ENCODE results near the gene PROZ. TPM values are rescaled to one million over a fixed set of nuclear protein-coding genes. Genes with fewer than 3 reads are reported as not detected.

PROZ gene
- total and polyA plus RNA-seq, 2 experiments from 2014 or later = not detected

- H3K9me2 ChIP-seq (ENCODE audit: insufficient read depth) = no peaks in the 10 kb centered on the region
- no peaks in the 10 kb centered on the region for H3K9me3 ChIP-seq (ENCODE audit: low read depth)
- H2AFZ ChIP-seq = no peak overlapping the region
- in situ Hi-C loops (cut with MboI) = no loop called here
- no peak overlapping the region for H3K9ac ChIP-seq
- TF ChIP-seq EZH2phosphoT487 (IDR thresholded peaks at IDR 0.05; ENCODE audit: insufficient read depth, low read depth) = no peak
- no peak for TF ChIP-seq EZH2 (IDR thresholded peaks at IDR 0.05; ENCODE audit: insufficient read depth, poor library complexity, severe bottlenecking)
- 0 out of 2 replicates have a peak, but pooled peaks cover 4% of the 10 kb centered on the region for H3K79me2 ChIP-seq (ENCODE audit: insufficient read depth)
- peaks cover 42% of the 10 kb centered on the region for H3K36me3 ChIP-seq (ENCODE audit: low read depth)
- H3K4me2 ChIP-seq (ENCODE audit: unreplicated experiment) = no peak overlapping the region
- no peak overlapping the region for H3K27ac ChIP-seq
- DNase-seq = no peak
- H3K4me1 ChIP-seq (ENCODE audit: insufficient read depth) = peaks cover 19% of the 10 kb centered on the region
- H4K20me1 ChIP-seq (ENCODE audit: insufficient read depth) = no peaks in the 10 kb centered on the region
- WGBS, 2 experiments (ENCODE audit: low coverage in 1 of 2, low lambda C conversion rate in 2 of 2, missing lambda C conversion rate in 2 of 2) = 71 to 74% methylated on average over 5 of the region's 5 CpGs
- no peak overlapping the region for H3K4me3 ChIP-seq
- no peaks in the 10 kb centered on the region for H3K27me3 ChIP-seq (replicated peaks; ENCODE audit: insufficient read depth)
- peaks cover 12% of the 10 kb centered on the region for H3F3A ChIP-seq (ENCODE audit: insufficient read depth)
Observed at GRCh38 chr13:113176280-113176679, 17.8 kb downstream of the PROZ start.

- H4K20me1 ChIP-seq (ENCODE audit: insufficient read depth) = no peaks in the 10 kb centered on the region
- H3F3A ChIP-seq (ENCODE audit: insufficient read depth) = peaks cover 12% of the 10 kb centered on the region
- WGBS, 2 experiments (ENCODE audit: low coverage in 1 of 2, low lambda C conversion rate in 2 of 2, missing lambda C conversion rate in 2 of 2) = 95 to 97% methylated on average over 14 of the region's 14 CpGs
- H3K4me1 ChIP-seq (ENCODE audit: insufficient read depth) = peaks cover 19% of the 10 kb centered on the region
- H3K4me2 ChIP-seq (ENCODE audit: unreplicated experiment) = no peak overlapping the region
- H3K27ac ChIP-seq = no peak overlapping the region
- H2AFZ ChIP-seq = no peak overlapping the region
- DNase-seq = no peak
- H3K9me3 ChIP-seq (ENCODE audit: low read depth) = no peaks in the 10 kb centered on the region
- TF ChIP-seq EZH2phosphoT487 (IDR thresholded peaks at IDR 0.05; ENCODE audit: insufficient read depth, low read depth) (no peak), EZH2 (IDR thresholded peaks at IDR 0.05; ENCODE audit: insufficient read depth, poor library complexity, severe bottlenecking) (no peak)
- no peak overlapping the region for H3K4me3 ChIP-seq
- peaks cover 45% of the 10 kb centered on the region for H3K36me3 ChIP-seq (ENCODE audit: low read depth)
- H3K79me2 ChIP-seq (ENCODE audit: insufficient read depth) = 0 out of 2 replicates have a peak, but pooled peaks cover 4% of the 10 kb centered on the region
- in situ Hi-C loops (cut with MboI) = no loop called here
- no peaks in the 10 kb centered on the region for H3K9me2 ChIP-seq (ENCODE audit: insufficient read depth)
- no peaks in the 10 kb centered on the region for H3K27me3 ChIP-seq (replicated peaks; ENCODE audit: insufficient read depth)
- no peak overlapping the region for H3K9ac ChIP-seq
Observed at GRCh38 chr13:113176822-113177221, 18.4 kb downstream of the PROZ start.

- no peak overlapping the region for H3K4me3 ChIP-seq
- H3K27ac ChIP-seq = peak overlapping the region; percentile 76
- no peaks in the 10 kb centered on the region for H3K9me2 ChIP-seq (ENCODE audit: insufficient read depth)
- H3K79me2 ChIP-seq (ENCODE audit: insufficient read depth) = peaks cover 16% of the 10 kb centered on the region
- H2AFZ ChIP-seq = peak overlapping the region; percentile 11; the same call in 1 of the 2 replicates
- peaks cover 12% of the 10 kb centered on the region for H3F3A ChIP-seq (ENCODE audit: insufficient read depth)
- 62 to 67% methylated on average over 25 of the region's 25 CpGs for WGBS, 2 experiments (ENCODE audit: low coverage in 1 of 2, low lambda C conversion rate in 2 of 2, missing lambda C conversion rate in 2 of 2)
- no peaks in the 10 kb centered on the region for H3K27me3 ChIP-seq (replicated peaks; ENCODE audit: insufficient read depth)
- peaks cover 19% of the 10 kb centered on the region for H3K4me1 ChIP-seq (ENCODE audit: insufficient read depth)
- in situ Hi-C loops (cut with MboI) = no loop called here
- H4K20me1 ChIP-seq (ENCODE audit: insufficient read depth) = no peaks in the 10 kb centered on the region
- H3K9me3 ChIP-seq (ENCODE audit: low read depth) = no peaks in the 10 kb centered on the region
- DNase-seq = peak; percentile 85
- H3K36me3 ChIP-seq (ENCODE audit: low read depth) = peaks cover 53% of the 10 kb centered on the region
- peak overlapping the region; percentile 7 for H3K4me2 ChIP-seq (ENCODE audit: unreplicated experiment)
- no peak for TF ChIP-seq EZH2 (IDR thresholded peaks at IDR 0.05; ENCODE audit: insufficient read depth, poor library complexity, severe bottlenecking)
- no peak for TF ChIP-seq EZH2phosphoT487 (IDR thresholded peaks at IDR 0.05; ENCODE audit: insufficient read depth, low read depth)
- H3K9ac ChIP-seq = peak overlapping the region; percentile 54
Observed at GRCh38 chr13:113178070-113178895, 19.8 kb downstream of the PROZ start.

GRCh38 chr13:113178896-113179167, 20.4 kb downstream of the PROZ start:
- Histone ChIP-seq H4K20me1 (ENCODE audit: insufficient read depth) (no peaks in the 10 kb centered on the region), H3K9ac (peak overlapping the region; percentile 14; the same call in 1 of the 2 replicates), H3F3A (ENCODE audit: insufficient read depth) (peaks cover 12% of the 10 kb centered on the region), H3K27ac (peak overlapping the region; percentile 76), H3K27me3 (replicated peaks; ENCODE audit: insufficient read depth) (no peaks in the 10 kb centered on the region), H3K9me3 (ENCODE audit: low read depth) (no peaks in the 10 kb centered on the region), H3K4me1 (ENCODE audit: insufficient read depth) (peaks cover 19% of the 10 kb centered on the region), H2AFZ (no peak overlapping the region), H3K36me3 (ENCODE audit: low read depth) (peaks cover 59% of the 10 kb centered on the region), H3K4me2 (ENCODE audit: unreplicated experiment) (no peak overlapping the region), H3K9me2 (ENCODE audit: insufficient read depth) (no peaks in the 10 kb centered on the region), H3K79me2 (ENCODE audit: insufficient read depth) (peaks cover 22% of the 10 kb centered on the region), H3K4me3 (no peak overlapping the region)
- WGBS, 2 experiments (ENCODE audit: low coverage in 1 of 2, low lambda C conversion rate in 2 of 2, missing lambda C conversion rate in 2 of 2) = 86 to 87% methylated on average over 3 of the region's 3 CpGs
- in situ Hi-C loops (cut with MboI) = no loop called here
- DNase-seq = no peak
- TF ChIP-seq EZH2 (IDR thresholded peaks at IDR 0.05; ENCODE audit: insufficient read depth, poor library complexity, severe bottlenecking) = no peak
- no peak for TF ChIP-seq EZH2phosphoT487 (IDR thresholded peaks at IDR 0.05; ENCODE audit: insufficient read depth, low read depth)
